T follicular helper cell (primary cell): Measurements from ENCODE around the gene UPK1B.
A peak's percentile ranks its signal among the peaks of the same experiment; 100 is the strongest.
"Not testable (repeated sequence)": the region's sequence is repeated elsewhere in the genome, so short reads cannot be mapped to it uniquely, and the experiment has no call there.

Experiments
- DNase-seq: peaks from one replicate; pipeline ENCODE4 v3.0.0-alpha.2; 2020; ENCODE audit warnings: low read depth

Gene UPK1B

GRCh38 chr3:119223511-119223910 lies 50.1 kb downstream of the UPK1B start:
- DNase-seq, result no peak

- DNase-seq, result no peak
These were observed 51.7 kb downstream of the UPK1B start for GRCh38 chr3:119225121-119225520.

GRCh38 chr3:119227070-119227850 lies 53.9 kb downstream of the UPK1B start:
- no peak for DNase-seq

GRCh38 chr3:119228373-119229145 lies 55.2 kb downstream of the UPK1B start:
- DNase-seq, result no peak

GRCh38 chr3:119229190-119229589 lies 55.8 kb downstream of the UPK1B start:
- DNase-seq, result no peak

- no peak for DNase-seq
These were observed 56.7 kb downstream of the UPK1B start for GRCh38 chr3:119230071-119230470.

GRCh38 chr3:119230745-119231144 lies 57.3 kb downstream of the UPK1B start:
- DNase-seq, result no peak

- DNase-seq, result no peak
These were observed 61.2 kb downstream of the UPK1B start for GRCh38 chr3:119234610-119235009.

GRCh38 chr3:119235151-119235550 lies 61.8 kb downstream of the UPK1B start:
- DNase-seq, result no peak

GRCh38 chr3:119236756-119237155 lies 63.4 kb downstream of the UPK1B start:
- no peak for DNase-seq

GRCh38 chr3:119237299-119237698 lies 63.9 kb downstream of the UPK1B start:
- no peak for DNase-seq

GRCh38 chr3:119238363-119238762 lies 65.0 kb downstream of the UPK1B start:
- DNase-seq, result no peak

- no peak for DNase-seq
These were observed 65.9 kb downstream of the UPK1B start for GRCh38 chr3:119239206-119239820.

- no peak for DNase-seq
These were observed 66.7 kb downstream of the UPK1B start for GRCh38 chr3:119240101-119240590.

- peak; percentile 37 for DNase-seq
These were observed 67.4 kb downstream of the UPK1B start, which contains the start of gene B4GALT4 for GRCh38 chr3:119240591-119241434. Gene B4GALT4 (minus strand): TSS chr3:119240878. CDS start chr3:119230099, 10,779 bp downstream.

GRCh38 chr3:119242387-119243057 lies 69.1 kb downstream of the UPK1B start:
- not testable (repeated sequence) for DNase-seq

GRCh38 chr3:119243058-119243529 lies 69.7 kb downstream of the UPK1B start:
- DNase-seq, result not testable (repeated sequence)

GRCh38 chr3:119243712-119244111 lies 70.3 kb downstream of the UPK1B start:
- no peak for DNase-seq

- DNase-seq, result no peak
These were observed 72.4 kb downstream of the UPK1B start for GRCh38 chr3:119245778-119246177.
